Spleen (tissue), 7 donors: ENCODE data around the gene SH3RF3.

Source experiments
- CTCF ChIP-seq, 11 experiments: fragments of 200-600 bp in 7 of 11; fragments of 450-650 bp in 4 of 11; sonication (generic) in 4 of 11; IDR thresholded peaks in 8 of 11; conservative IDR thresholded peaks in 3 of 11; 1 replicate in 7 of 11; 2 replicates in 4 of 11; pipeline versions ENCODE4 v1.4.0 to v1.8.0; 2016 to 2021; ENCODE audit warnings: antibody characterized with exemption in 11 of 11, inconsistent platforms in 4 of 11, mild to moderate bottlenecking in 1 of 11
- POLR2AphosphoS5 ChIP-seq, 3 donors: sonication (generic); formaldehyde crosslinking; IDR thresholded peaks; one replicate each; pipeline ENCODE4 v1.5.1; 2017; ENCODE audit warnings: antibody characterized with exemption in 3 of 3
- donor health status: DM: no; HTN: no; CAD: no; lungs with moderate emphysema.
- donor health status: DM: no; HTN: no; CAD: no.
- donor health status: DM: no; HTN: no; CAD: no.

GRCh38 chr2:109523536-109524361 lies 394.7 kb downstream of the SH3RF3 start:
- TF ChIP-seq CTCF (IDR thresholded peaks at IDR 0.05 in 8 of 11, conservative IDR thresholded peaks at IDR 0.05 in 3 of 11) (no peak), POLR2AphosphoS5 (IDR thresholded peaks at IDR 0.05) (no peak)
